ENCODE data around the gene FMNL2. TPM values are rescaled to one million over a fixed set of nuclear protein-coding genes. Genes with fewer than 3 reads are reported as not detected.

The FMNL2 gene
- total RNA-seq, 4 donors from 2014 or later, result 6.7 to 17.2 (median 11.5) TPM

DNA sequence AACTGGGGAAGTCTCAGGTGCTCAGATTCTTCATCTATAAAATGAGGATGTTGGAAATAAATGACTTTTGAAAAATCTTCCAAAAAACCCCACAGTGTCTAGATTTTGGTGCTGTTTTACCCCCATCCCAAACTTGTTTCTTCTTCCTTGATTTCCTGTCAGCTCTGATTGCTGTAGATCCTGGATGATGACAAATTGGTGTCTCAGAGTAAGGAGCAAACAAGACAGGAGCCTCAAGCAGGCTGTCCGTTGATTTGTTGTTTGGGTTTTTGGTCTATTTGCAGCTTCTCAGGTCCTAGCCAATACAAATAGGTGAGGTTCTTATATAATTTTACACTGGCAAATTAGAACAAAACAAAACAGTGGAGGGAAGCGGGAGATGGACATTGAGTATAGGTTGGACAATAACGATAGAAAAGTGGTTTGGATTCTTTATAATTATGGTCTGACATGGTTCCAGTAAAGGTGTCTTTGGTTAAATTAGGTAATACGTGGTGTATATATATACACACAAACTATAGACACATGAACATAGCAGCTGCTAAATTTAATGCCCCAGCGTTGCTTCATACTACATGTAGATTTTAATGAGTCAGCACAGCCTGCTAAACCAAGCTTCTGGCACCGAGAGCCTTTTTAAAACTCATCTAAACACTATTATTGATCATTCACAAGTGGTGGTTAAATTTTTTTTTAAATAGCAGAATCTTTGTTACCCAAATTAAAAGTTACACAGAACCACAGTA lies 142.5 kb downstream of the FMNL2 start:
- H3K9me3 ChIP-seq, result no peaks in the 10 kb centered on the region
- no peak for DNase-seq
- peak overlapping the region in 1 of 4 donors; percentile 6 for H3K27ac ChIP-seq
- H3K36me3 ChIP-seq, result no peaks in the 10 kb centered on the region
- intact Hi-C loops (cut with DNase I; ENCODE audit: low total_unique reads) (no loop called here), in situ Hi-C loops (cut with MboI; ENCODE audit: low sequenced_read_pairs in 4 of 4) (no loop called here)
- H3K27me3 ChIP-seq, result no peaks in the 10 kb centered on the region
- peak in 1 of 2 donors; percentile 45 for ATAC-seq
- TF ChIP-seq POLR2A (IDR thresholded peaks at IDR 0.05), result no peak
- TF ChIP-seq, protein P1, sequence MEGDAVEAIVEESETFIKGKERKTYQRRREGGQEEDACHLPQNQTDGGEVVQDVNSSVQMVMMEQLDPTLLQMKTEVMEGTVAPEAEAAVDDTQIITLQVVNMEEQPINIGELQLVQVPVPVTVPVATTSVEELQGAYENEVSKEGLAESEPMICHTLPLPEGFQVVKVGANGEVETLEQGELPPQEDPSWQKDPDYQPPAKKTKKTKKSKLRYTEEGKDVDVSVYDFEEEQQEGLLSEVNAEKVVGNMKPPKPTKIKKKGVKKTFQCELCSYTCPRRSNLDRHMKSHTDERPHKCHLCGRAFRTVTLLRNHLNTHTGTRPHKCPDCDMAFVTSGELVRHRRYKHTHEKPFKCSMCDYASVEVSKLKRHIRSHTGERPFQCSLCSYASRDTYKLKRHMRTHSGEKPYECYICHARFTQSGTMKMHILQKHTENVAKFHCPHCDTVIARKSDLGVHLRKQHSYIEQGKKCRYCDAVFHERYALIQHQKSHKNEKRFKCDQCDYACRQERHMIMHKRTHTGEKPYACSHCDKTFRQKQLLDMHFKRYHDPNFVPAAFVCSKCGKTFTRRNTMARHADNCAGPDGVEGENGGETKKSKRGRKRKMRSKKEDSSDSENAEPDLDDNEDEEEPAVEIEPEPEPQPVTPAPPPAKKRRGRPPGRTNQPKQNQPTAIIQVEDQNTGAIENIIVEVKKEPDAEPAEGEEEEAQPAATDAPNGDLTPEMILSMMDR (IDR thresholded peaks at IDR 0.05 in 4 of 5, conservative IDR thresholded peaks at IDR 0.05 in 1 of 5), result no peak
- no peak overlapping the region for H3K4me3 ChIP-seq
- peaks cover 45 to 59% of the 10 kb centered on the region in 2 donors for H3K4me1 ChIP-seq

DNA sequence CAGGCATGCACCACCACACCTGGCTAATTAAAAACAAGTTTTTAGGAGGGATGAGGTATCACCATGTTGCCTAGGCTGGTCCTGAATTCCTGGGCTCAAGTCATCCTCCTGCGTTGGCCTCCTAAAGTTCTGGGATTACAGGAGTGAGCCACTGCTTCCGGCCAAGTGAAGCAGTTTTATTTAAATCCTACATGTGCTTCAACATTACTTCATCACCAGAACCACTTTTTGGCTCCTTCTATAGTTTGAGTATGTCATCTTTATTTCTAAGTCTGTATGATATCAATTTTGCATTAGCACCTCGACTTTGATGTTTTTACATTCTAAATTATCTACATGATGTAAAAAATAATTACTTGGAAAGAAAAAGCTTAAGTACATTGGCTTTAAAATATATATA lies 144.3 kb downstream of the FMNL2 start:
- Histone ChIP-seq H3K27me3 (no peaks in the 10 kb centered on the region), H3K4me3 (no peak overlapping the region), H3K36me3 (no peaks in the 10 kb centered on the region), H3K9me3 (no peaks in the 10 kb centered on the region), H3K4me1 (peaks cover 38 to 56% of the 10 kb centered on the region in 2 donors), H3K27ac (no peak overlapping the region)
- ATAC-seq (no peak), DNase-seq (no peak)
- intact Hi-C loops (cut with DNase I; ENCODE audit: low total_unique reads) (no loop called here), in situ Hi-C loops (cut with MboI; ENCODE audit: low sequenced_read_pairs in 4 of 4) (no loop called here)
- TF ChIP-seq, protein P1 (IDR thresholded peaks at IDR 0.05 in 4 of 5, conservative IDR thresholded peaks at IDR 0.05 in 1 of 5), result no peak
- TF ChIP-seq POLR2A (IDR thresholded peaks at IDR 0.05), result no peak

DNA sequence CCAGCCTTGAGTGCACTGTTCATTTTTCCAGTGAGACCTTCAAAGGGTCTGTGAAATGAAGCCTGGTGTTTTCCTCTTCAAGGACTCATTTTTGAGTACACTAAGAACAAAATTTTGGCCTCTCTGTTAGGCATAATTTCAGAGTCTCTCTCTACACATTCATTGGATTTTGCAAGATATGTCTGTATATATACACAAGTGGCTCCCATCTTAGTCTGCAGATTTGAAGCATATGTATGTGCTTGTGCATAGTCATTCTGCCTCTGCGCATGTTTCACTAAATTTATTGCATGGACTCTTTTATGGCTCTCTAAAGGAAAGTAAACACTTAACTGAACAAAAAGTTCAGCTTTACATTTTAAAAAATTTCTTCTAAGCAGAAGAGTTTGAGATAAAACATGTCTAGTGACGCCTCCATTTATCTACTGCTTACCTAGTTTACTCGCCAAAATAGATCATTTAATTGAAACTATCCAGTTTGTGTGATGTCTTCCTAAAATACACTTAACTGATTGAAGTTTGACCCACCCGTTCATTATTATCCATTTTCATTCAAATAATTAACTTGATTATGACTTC lies 145.9 kb downstream of the FMNL2 start:
- Histone ChIP-seq H3K36me3 (no peaks in the 10 kb centered on the region), H3K27me3 (no peaks in the 10 kb centered on the region), H3K9me3 (no peaks in the 10 kb centered on the region), H3K4me1 (peaks cover 29 to 53% of the 10 kb centered on the region in 2 donors), H3K4me3 (no peak overlapping the region), H3K27ac (no peak overlapping the region)
- DNase-seq, result no peak
- TF ChIP-seq POLR2A (IDR thresholded peaks at IDR 0.05), result no peak
- TF ChIP-seq, protein P1 (IDR thresholded peaks at IDR 0.05 in 4 of 5, conservative IDR thresholded peaks at IDR 0.05 in 1 of 5), result no peak
- in situ Hi-C loops (cut with MboI; ENCODE audit: low sequenced_read_pairs in 4 of 4), result no loop called here
- ATAC-seq, result no peak
- intact Hi-C loops (cut with DNase I; ENCODE audit: low total_unique reads), result no loop called here

DNA sequence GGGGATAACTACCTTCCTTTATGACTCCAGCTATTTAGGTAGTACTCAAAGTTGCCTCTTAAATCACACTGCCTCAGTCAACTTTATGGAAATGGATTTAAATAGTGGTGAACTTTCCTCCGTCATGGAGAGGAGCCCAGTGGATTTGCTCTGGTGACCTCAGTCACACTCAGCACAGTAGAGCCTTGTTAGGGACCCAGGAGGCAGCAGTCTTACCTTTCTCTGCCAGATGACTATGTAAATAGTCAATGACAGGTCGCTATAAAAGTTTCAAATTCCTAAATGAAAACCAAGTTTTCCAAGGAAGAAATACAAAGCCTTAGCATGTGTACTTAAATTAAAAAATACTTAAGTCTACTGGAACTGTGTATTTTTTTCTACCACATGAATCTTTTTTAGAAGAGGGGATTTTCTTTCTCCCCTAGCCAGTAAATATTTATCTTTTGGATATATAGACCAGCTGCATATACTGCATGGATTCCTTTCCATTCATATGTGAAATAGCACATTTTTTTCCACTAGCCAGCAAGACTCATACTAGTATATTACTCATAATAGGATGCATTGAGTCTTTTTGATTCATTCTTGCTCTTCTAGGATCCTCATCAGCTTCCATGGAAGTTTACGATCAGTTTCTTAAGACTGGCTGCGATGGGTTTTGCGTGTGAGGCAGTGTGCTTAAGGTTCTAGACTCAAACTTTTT lies 147.1 kb downstream of the FMNL2 start:
- Histone ChIP-seq H3K27me3 (no peaks in the 10 kb centered on the region), H3K9me3 (no peaks in the 10 kb centered on the region), H3K4me1 (peaks cover 28 to 56% of the 10 kb centered on the region in 2 donors), H3K4me3 (no peak overlapping the region), H3K27ac (peak overlapping the region in 2 of 4 donors; percentile 0 to 24), H3K36me3 (no peaks in the 10 kb centered on the region)
- intact Hi-C loops (cut with DNase I; ENCODE audit: low total_unique reads), result no loop called here
- in situ Hi-C loops (cut with MboI; ENCODE audit: low sequenced_read_pairs in 4 of 4), result no loop called here
- DNase-seq (no peak), ATAC-seq (peak in 1 of 2 donors; percentile 51)
- TF ChIP-seq, protein P1 (IDR thresholded peaks at IDR 0.05 in 4 of 5, conservative IDR thresholded peaks at IDR 0.05 in 1 of 5), result no peak
- TF ChIP-seq POLR2A (IDR thresholded peaks at IDR 0.05), result no peak

All from gastrocnemius medialis (tissue), 4 donors.